ENCODE data around the gene FBXO34. TPM values are rescaled to one million over a fixed set of nuclear protein-coding genes. Genes with fewer than 3 reads are reported as not detected.
A peak's percentile ranks its signal among the peaks of the same experiment; 100 is the strongest.

FBXO34 gene
- total RNA-seq, 2 donors from 2014 or later: 26.0 to 32.7 TPM

DNA sequence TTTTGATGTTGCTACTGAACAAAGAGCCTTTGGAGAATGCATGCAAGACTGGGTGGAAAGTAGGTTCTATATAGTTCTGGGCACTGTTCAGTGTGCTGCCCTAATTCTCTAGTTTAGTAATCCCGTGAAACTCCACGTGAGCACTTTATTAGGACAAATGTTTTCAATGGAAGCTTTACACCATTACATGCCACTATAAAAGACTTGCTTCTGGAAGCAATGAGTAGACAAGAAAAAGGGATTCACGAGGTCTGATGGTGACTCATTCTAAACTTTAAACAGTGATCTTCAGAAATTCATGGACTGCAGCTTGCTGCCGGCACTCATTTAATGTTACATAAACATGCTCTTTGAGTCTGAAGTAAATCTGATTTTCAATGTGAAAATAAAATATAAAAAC is 118.1 kb downstream of the FBXO34 start:
- no peak overlapping the region for H3K4me3 ChIP-seq
- H3K4me1 ChIP-seq: no peaks in the 10 kb centered on the region
- H3K9me3 ChIP-seq: no peaks in the 10 kb centered on the region
- peaks cover 23% of the 10 kb centered on the region for H3K36me3 ChIP-seq
- TF ChIP-seq, protein P1, sequence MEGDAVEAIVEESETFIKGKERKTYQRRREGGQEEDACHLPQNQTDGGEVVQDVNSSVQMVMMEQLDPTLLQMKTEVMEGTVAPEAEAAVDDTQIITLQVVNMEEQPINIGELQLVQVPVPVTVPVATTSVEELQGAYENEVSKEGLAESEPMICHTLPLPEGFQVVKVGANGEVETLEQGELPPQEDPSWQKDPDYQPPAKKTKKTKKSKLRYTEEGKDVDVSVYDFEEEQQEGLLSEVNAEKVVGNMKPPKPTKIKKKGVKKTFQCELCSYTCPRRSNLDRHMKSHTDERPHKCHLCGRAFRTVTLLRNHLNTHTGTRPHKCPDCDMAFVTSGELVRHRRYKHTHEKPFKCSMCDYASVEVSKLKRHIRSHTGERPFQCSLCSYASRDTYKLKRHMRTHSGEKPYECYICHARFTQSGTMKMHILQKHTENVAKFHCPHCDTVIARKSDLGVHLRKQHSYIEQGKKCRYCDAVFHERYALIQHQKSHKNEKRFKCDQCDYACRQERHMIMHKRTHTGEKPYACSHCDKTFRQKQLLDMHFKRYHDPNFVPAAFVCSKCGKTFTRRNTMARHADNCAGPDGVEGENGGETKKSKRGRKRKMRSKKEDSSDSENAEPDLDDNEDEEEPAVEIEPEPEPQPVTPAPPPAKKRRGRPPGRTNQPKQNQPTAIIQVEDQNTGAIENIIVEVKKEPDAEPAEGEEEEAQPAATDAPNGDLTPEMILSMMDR (IDR thresholded peaks at IDR 0.05): no peak
- no peak for DNase-seq (ENCODE audit: low spot score)
- no peak overlapping the region for H3K27ac ChIP-seq
- no peaks in the 10 kb centered on the region for H3K27me3 ChIP-seq

DNA sequence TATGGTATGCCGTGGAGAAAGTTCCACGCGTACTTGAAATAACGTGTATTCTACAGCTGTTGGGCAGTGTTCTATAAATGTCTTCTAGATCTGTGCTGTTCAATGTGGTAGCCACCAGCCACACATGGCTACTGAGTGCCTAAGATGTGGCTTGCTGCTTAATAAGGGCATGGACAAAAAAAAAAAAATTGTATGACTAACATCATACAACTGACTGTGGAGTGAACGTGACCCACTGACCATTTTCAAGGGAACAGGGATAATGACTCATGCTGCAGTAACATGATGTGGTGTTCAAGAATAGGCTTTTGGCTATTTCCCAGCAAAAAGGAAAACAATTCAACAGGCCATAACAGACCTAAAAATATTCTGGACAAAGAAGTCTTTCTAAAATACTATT is 127.5 kb downstream of the FBXO34 start:
- DNase-seq (ENCODE audit: low spot score): no peak
- Histone ChIP-seq H3K36me3 (peaks cover 8% of the 10 kb centered on the region), H3K27ac (peak overlapping the region; percentile 51 to 65), H3K4me3 (no peak overlapping the region), H3K9me3 (no peaks in the 10 kb centered on the region), H3K27me3 (no peaks in the 10 kb centered on the region), H3K4me1 (peaks cover 0 to 21% of the 10 kb centered on the region in 2 donors)
- TF ChIP-seq, protein P1 (IDR thresholded peaks at IDR 0.05): no peak

DNA sequence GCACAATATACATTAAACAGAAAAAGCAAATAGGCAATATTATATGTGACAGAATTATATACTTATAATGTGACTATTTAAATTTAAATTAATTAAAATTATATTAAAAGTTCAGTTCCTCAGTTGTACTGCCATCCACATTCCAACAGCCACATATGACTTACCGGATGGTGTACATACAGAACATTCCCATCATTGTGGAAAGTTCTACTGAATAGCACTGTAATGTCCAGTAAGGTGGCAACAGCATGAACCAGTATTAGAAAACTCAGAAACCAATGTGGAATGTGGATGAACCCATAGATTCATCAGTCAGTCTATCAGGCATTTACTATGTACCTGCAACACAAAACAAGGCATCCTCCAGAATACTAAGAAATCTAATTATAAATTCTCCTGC is 128.0 kb downstream of the FBXO34 start:
- Histone ChIP-seq H3K27me3 (no peaks in the 10 kb centered on the region), H3K4me1 (peaks cover 0 to 21% of the 10 kb centered on the region in 2 donors), H3K27ac (peak overlapping the region; percentile 51 to 65), H3K9me3 (no peaks in the 10 kb centered on the region), H3K4me3 (no peak overlapping the region), H3K36me3 (peaks cover 8% of the 10 kb centered on the region)
- DNase-seq (ENCODE audit: low spot score): no peak
- TF ChIP-seq, protein P1 (IDR thresholded peaks at IDR 0.05): no peak

DNA sequence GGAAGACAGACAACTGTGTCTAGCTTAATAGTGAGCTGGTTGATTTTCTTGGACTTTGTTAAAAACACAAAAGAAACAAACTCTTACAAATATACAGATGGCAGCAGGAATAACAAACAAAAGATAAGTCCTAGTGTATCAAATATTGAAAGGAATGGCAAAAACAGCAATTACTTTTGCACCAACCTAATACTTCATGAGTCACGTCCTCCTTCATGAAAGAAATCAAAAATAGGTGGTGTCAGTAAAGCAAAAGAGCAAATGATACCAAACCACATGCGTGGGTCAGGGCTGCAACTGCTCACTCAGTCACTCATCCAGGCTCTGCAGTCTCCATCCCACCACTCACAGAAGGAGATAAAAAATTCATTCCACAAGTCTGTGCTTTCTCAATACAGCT is 128.6 kb downstream of the FBXO34 start:
- Histone ChIP-seq H3K36me3 (peaks cover 8% of the 10 kb centered on the region), H3K9me3 (no peaks in the 10 kb centered on the region), H3K27ac (peak overlapping the region; percentile 51 to 65), H3K4me3 (no peak overlapping the region), H3K4me1 (peaks cover 0 to 21% of the 10 kb centered on the region in 2 donors), H3K27me3 (no peaks in the 10 kb centered on the region)
- TF ChIP-seq, protein P1 (IDR thresholded peaks at IDR 0.05): no peak
- DNase-seq (ENCODE audit: low spot score): no peak

DNA sequence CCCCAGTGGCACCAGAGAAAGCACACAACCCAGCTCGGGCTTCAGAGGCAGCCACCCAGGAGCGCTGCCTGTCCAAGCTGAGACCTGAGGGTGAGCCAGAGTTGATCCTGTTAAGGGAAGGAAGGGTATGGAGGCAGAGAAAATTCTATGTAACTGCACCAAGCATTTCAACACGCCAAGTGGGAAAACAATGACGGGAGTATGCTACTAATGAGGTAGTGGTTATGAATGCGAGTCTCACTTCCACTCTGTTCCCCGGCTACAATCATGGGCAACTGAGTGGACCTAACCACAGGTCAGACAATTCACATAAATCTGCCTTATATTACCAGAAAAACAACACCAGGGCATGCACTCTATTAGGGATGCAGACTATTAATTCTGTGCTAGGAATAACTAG is 130.5 kb downstream of the FBXO34 start:
- no peaks in the 10 kb centered on the region for H3K9me3 ChIP-seq
- peaks cover 0 to 21% of the 10 kb centered on the region in 2 donors for H3K4me1 ChIP-seq
- H3K4me3 ChIP-seq: no peak overlapping the region
- H3K27ac ChIP-seq: no peak overlapping the region
- no peaks in the 10 kb centered on the region for H3K27me3 ChIP-seq
- H3K36me3 ChIP-seq: no peaks in the 10 kb centered on the region
- TF ChIP-seq, protein P1 (IDR thresholded peaks at IDR 0.05): no peak
- no peak for DNase-seq (ENCODE audit: low spot score)

Other genes starting within 250 kb of the FBXO34 start
- gene WDHD1, start 244.3 kb upstream of the FBXO34 start, total RNA-seq: under 1 TPM; 0.59 to 0.94 TPM
- gene SOCS4, start 244.2 kb upstream of the FBXO34 start, total RNA-seq: 10 to 100 TPM; 13.1 to 13.6 TPM
- gene MAPK1IP1L, start 219.8 kb upstream of the FBXO34 start, total RNA-seq: 100 to 1,000 TPM in 1 of 2 donors, 10 to 100 TPM in 1; 81.2 to 111 TPM
- gene LGALS3, start 142.2 kb upstream of the FBXO34 start, total RNA-seq: 100 to 1,000 TPM; 178 to 184 TPM
- 1 to 10 TPM in 1 of 2 donors, under 1 TPM in 1; 0.08 to 1.2 TPM for gene DLGAP5, start 79.8 kb upstream of the FBXO34 start, total RNA-seq
- 10 to 100 TPM in 1 of 2 donors, 1 to 10 TPM in 1; 6.7 to 11.1 TPM for gene ATG14, start 140.4 kb downstream of the FBXO34 start, total RNA-seq
- not detected for gene TBPL2, start 169.2 kb downstream of the FBXO34 start, total RNA-seq

Measured in right atrium auricular region (tissue), 2 donors.